Measurements from ENCODE around the gene LILRB5.
A peak's percentile ranks its signal among the peaks of the same experiment; 100 is the strongest.
"Not testable (repeated sequence)": the region's sequence is repeated elsewhere in the genome, so short reads cannot be mapped to it uniquely, and the experiment has no call there.

The LILRB5 gene

GRCh38 chr19:54277111-54277615 is 20.1 kb upstream of the LILRB5 start:
- not testable (repeated sequence) for DNase-seq

GRCh38 chr19:54275951-54276350 is 18.9 kb upstream of the LILRB5 start:
- DNase-seq, result no peak

GRCh38 chr19:54274516-54274915 is 17.4 kb upstream of the LILRB5 start:
- DNase-seq, result not testable (repeated sequence)

GRCh38 chr19:54273821-54274220 is 16.7 kb upstream of the LILRB5 start:
- no peak for DNase-seq

- DNase-seq, result not testable (repeated sequence)
These were observed 15.1 kb upstream of the LILRB5 start for GRCh38 chr19:54272181-54272580.

- DNase-seq, result not testable (repeated sequence)
These were observed 14.5 kb upstream of the LILRB5 start for GRCh38 chr19:54271587-54271986.

- DNase-seq, result peak in 9 of 51 donors; percentile 3 to 14 (median 9)
These were observed 14.0 kb upstream of the LILRB5 start for GRCh38 chr19:54271106-54271505.

- no peak for DNase-seq
These were observed 11.9 kb upstream of the LILRB5 start for GRCh38 chr19:54268936-54269335.

GRCh38 chr19:54266133-54266532 is 9.1 kb upstream of the LILRB5 start:
- peak in 30 of 51 donors; percentile 2 to 78 (median 31) for DNase-seq

GRCh38 chr19:54262470-54262869 is 5.4 kb upstream of the LILRB5 start:
- DNase-seq, result no peak

GRCh38 chr19:54262066-54262465 is 5.0 kb upstream of the LILRB5 start:
- DNase-seq, result no peak

GRCh38 chr19:54256250-54257115 is 590 bp downstream of the LILRB5 start:
- DNase-seq, result no peak

GRCh38 chr19:54255105-54255775 is 1.8 kb downstream of the LILRB5 start:
- no peak for DNase-seq

- DNase-seq, result no peak
These were observed 2.7 kb downstream of the LILRB5 start for GRCh38 chr19:54254195-54254906.

GRCh38 chr19:54253331-54254194 is 3.5 kb downstream of the LILRB5 start:
- DNase-seq, result no peak

- no peak for DNase-seq
These were observed 4.2 kb downstream of the LILRB5 start for GRCh38 chr19:54252845-54253244.

GRCh38 chr19:54252243-54252642 is 4.8 kb downstream of the LILRB5 start:
- no peak for DNase-seq

GRCh38 chr19:54248016-54248601 is 9.0 kb downstream of the LILRB5 start:
- peak in 15 of 51 donors; percentile 6 to 32 (median 12) for DNase-seq

- no peak for DNase-seq
These were observed 9.8 kb downstream of the LILRB5 start for GRCh38 chr19:54247106-54247930.

- no peak for DNase-seq
These were observed 11.1 kb downstream of the LILRB5 start for GRCh38 chr19:54245936-54246335.

Measured in hypothalamus (tissue), 51 donors.